HEK293 (cell line): ENCODE data around the gene MRO.

Source experiments
- KLF1 ChIP-seq: fragments of 450-650 bp; formaldehyde crosslinking; IDR thresholded peaks from 2 replicates; pipeline ENCODE4 v1.5.1; 2016; ENCODE audit warnings: missing biosample characterization, missing genetic modification characterization
- KLF9 ChIP-seq: fragments of 450-650 bp; formaldehyde crosslinking; IDR thresholded peaks from 2 replicates; pipeline ENCODE4 v1.5.1; 2016; ENCODE audit warnings: missing biosample characterization, missing genetic modification characterization, low read depth
- MEIS1 ChIP-seq: sonication (generic); formaldehyde crosslinking; IDR thresholded peaks from 2 replicates; pipeline ENCODE4 v1.8.1; 2022; ENCODE audit warnings: missing genetic modification reagents, mild to moderate bottlenecking, borderline replicate concordance
- TCF7L2 ChIP-seq: IDR thresholded peaks from 2 replicates; pipeline ENCODE4 v1.6.1; 2011; ENCODE audit warnings: low read depth, mild to moderate bottlenecking, inconsistent platforms, low read length, moderate library complexity, borderline replicate concordance
- ZBTB17 ChIP-seq: fragments of 450-650 bp; formaldehyde crosslinking; IDR thresholded peaks from 2 replicates; pipeline ENCODE4 v1.5.1; 2016; ENCODE audit warnings: missing biosample characterization, missing genetic modification characterization
- ZBTB21 ChIP-seq: fragments of 450-650 bp; formaldehyde crosslinking; IDR thresholded peaks from 2 replicates; pipeline ENCODE4 v1.5.1; 2017; ENCODE audit warnings: missing biosample characterization, missing genetic modification characterization
- ZNF157 ChIP-seq: fragments of 450-650 bp; formaldehyde crosslinking; IDR thresholded peaks from 2 replicates; pipeline ENCODE4 v1.5.1; 2016; ENCODE audit warnings: missing biosample characterization, missing genetic modification characterization
- ZNF214 ChIP-seq: fragments of 450-650 bp; formaldehyde crosslinking; IDR thresholded peaks from 2 replicates; pipeline ENCODE4 v1.5.1; 2017; ENCODE audit warnings: missing biosample characterization, mild to moderate bottlenecking, missing genetic modification characterization, borderline replicate concordance
- ZNF629 ChIP-seq: fragments of 450-650 bp; formaldehyde crosslinking; IDR thresholded peaks from 2 replicates; pipeline ENCODE4 v1.5.1; 2017; ENCODE audit warnings: missing biosample characterization, missing genetic modification characterization
- ZNF768 ChIP-seq: fragments of 450-650 bp; formaldehyde crosslinking; IDR thresholded peaks from 2 replicates; pipeline ENCODE4 v1.5.1; 2018; ENCODE audit warnings: missing biosample characterization, mild to moderate bottlenecking, missing genetic modification characterization
- TF ChIP-seq, protein P1 (sequence below): fragments of 450-650 bp; formaldehyde crosslinking; IDR thresholded peaks from 2 replicates; pipeline ENCODE4 v1.5.1; 2016; ENCODE audit warnings: missing biosample characterization, missing genetic modification characterization
- TF ChIP-seq, protein P2 (sequence below): fragments of 450-650 bp; formaldehyde crosslinking; conservative IDR thresholded peaks from 2 replicates; pipeline ENCODE4 v1.5.1; 2016; ENCODE audit warnings: low read depth, missing biosample characterization, missing genetic modification characterization
- TF ChIP-seq, protein P3 (sequence below): fragments of 450-650 bp; formaldehyde crosslinking; IDR thresholded peaks from 2 replicates; pipeline ENCODE4 v1.5.1; 2016; ENCODE audit warnings: missing biosample characterization, missing genetic modification characterization
- TF ChIP-seq, protein P4 (sequence below): fragments of 450-650 bp; formaldehyde crosslinking; IDR thresholded peaks from 2 replicates; pipeline ENCODE4 v1.5.1; 2017; ENCODE audit warnings: missing biosample characterization, missing genetic modification characterization

DNA sequence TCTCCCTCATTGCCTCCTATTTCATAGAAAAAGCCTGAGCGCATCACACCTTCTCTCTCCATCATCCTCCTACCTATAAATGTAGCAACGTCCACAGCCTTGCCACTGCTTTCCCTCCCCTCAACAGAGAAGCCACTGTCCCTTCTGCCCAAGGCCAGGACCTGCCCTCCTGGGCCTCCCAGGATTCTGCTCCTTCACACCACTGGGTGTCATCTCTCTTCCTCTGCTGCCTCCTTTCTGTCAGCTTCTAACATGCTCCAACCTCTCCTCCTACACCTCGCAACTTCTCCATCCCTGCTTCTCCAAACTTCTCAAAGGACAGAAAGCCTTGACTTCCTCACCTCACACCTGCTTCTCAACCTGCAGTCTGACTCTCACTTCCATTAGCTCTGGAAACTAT is 37.9 kb upstream of the MRO start:
- no peak for TF ChIP-seq ZNF629 (tag by site-specific recombination)
- TF ChIP-seq, protein P1, sequence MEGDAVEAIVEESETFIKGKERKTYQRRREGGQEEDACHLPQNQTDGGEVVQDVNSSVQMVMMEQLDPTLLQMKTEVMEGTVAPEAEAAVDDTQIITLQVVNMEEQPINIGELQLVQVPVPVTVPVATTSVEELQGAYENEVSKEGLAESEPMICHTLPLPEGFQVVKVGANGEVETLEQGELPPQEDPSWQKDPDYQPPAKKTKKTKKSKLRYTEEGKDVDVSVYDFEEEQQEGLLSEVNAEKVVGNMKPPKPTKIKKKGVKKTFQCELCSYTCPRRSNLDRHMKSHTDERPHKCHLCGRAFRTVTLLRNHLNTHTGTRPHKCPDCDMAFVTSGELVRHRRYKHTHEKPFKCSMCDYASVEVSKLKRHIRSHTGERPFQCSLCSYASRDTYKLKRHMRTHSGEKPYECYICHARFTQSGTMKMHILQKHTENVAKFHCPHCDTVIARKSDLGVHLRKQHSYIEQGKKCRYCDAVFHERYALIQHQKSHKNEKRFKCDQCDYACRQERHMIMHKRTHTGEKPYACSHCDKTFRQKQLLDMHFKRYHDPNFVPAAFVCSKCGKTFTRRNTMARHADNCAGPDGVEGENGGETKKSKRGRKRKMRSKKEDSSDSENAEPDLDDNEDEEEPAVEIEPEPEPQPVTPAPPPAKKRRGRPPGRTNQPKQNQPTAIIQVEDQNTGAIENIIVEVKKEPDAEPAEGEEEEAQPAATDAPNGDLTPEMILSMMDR (tag by site-specific recombination), result peak; percentile 67
- TF ChIP-seq TCF7L2, result no peak
- TF ChIP-seq KLF1 (tag by site-specific recombination), result no peak
- TF ChIP-seq, protein P2, sequence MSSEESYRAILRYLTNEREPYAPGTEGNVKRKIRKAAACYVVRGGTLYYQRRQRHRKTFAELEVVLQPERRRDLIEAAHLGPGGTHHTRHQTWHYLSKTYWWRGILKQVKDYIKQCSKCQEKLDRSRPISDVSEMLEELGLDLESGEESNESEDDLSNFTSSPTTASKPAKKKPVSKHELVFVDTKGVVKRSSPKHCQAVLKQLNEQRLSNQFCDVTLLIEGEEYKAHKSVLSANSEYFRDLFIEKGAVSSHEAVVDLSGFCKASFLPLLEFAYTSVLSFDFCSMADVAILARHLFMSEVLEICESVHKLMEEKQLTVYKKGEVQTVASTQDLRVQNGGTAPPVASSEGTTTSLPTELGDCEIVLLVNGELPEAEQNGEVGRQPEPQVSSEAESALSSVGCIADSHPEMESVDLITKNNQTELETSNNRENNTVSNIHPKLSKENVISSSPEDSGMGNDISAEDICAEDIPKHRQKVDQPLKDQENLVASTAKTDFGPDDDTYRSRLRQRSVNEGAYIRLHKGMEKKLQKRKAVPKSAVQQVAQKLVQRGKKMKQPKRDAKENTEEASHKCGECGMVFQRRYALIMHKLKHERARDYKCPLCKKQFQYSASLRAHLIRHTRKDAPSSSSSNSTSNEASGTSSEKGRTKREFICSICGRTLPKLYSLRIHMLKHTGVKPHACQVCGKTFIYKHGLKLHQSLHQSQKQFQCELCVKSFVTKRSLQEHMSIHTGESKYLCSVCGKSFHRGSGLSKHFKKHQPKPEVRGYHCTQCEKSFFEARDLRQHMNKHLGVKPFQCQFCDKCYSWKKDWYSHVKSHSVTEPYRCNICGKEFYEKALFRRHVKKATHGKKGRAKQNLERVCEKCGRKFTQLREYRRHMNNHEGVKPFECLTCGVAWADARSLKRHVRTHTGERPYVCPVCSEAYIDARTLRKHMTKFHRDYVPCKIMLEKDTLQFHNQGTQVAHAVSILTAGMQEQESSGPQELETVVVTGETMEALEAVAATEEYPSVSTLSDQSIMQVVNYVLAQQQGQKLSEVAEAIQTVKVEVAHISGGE, result no peak
- TF ChIP-seq, protein P3, sequence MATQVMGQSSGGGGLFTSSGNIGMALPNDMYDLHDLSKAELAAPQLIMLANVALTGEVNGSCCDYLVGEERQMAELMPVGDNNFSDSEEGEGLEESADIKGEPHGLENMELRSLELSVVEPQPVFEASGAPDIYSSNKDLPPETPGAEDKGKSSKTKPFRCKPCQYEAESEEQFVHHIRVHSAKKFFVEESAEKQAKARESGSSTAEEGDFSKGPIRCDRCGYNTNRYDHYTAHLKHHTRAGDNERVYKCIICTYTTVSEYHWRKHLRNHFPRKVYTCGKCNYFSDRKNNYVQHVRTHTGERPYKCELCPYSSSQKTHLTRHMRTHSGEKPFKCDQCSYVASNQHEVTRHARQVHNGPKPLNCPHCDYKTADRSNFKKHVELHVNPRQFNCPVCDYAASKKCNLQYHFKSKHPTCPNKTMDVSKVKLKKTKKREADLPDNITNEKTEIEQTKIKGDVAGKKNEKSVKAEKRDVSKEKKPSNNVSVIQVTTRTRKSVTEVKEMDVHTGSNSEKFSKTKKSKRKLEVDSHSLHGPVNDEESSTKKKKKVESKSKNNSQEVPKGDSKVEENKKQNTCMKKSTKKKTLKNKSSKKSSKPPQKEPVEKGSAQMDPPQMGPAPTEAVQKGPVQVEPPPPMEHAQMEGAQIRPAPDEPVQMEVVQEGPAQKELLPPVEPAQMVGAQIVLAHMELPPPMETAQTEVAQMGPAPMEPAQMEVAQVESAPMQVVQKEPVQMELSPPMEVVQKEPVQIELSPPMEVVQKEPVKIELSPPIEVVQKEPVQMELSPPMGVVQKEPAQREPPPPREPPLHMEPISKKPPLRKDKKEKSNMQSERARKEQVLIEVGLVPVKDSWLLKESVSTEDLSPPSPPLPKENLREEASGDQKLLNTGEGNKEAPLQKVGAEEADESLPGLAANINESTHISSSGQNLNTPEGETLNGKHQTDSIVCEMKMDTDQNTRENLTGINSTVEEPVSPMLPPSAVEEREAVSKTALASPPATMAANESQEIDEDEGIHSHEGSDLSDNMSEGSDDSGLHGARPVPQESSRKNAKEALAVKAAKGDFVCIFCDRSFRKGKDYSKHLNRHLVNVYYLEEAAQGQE (tag by site-specific recombination), result no peak
- no peak for TF ChIP-seq KLF9 (tag by site-specific recombination)
- no peak for TF ChIP-seq ZNF768 (tag by site-specific recombination)
- TF ChIP-seq ZBTB21 (tag by site-specific recombination), result no peak
- TF ChIP-seq ZNF214 (tag by site-specific recombination), result no peak
- TF ChIP-seq, protein P4, sequence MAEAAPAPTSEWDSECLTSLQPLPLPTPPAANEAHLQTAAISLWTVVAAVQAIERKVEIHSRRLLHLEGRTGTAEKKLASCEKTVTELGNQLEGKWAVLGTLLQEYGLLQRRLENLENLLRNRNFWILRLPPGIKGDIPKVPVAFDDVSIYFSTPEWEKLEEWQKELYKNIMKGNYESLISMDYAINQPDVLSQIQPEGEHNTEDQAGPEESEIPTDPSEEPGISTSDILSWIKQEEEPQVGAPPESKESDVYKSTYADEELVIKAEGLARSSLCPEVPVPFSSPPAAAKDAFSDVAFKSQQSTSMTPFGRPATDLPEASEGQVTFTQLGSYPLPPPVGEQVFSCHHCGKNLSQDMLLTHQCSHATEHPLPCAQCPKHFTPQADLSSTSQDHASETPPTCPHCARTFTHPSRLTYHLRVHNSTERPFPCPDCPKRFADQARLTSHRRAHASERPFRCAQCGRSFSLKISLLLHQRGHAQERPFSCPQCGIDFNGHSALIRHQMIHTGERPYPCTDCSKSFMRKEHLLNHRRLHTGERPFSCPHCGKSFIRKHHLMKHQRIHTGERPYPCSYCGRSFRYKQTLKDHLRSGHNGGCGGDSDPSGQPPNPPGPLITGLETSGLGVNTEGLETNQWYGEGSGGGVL (tag by site-specific recombination), result no peak
- TF ChIP-seq MEIS1, result no peak
- TF ChIP-seq ZNF157 (tag by site-specific recombination), result no peak
- no peak for TF ChIP-seq ZBTB17 (tag by site-specific recombination)
